Transverse colon (tissue), 4 donors: Measurements from ENCODE around the gene SIGMAR1.

Source experiments
- POLR2A ChIP-seq: fragments of 450-650 bp; IDR thresholded peaks from one replicate; pipeline ENCODE4 v1.6.1; 2016; ENCODE audit warnings: antibody characterized with exemption, mild to moderate bottlenecking, moderate library complexity
- POLR2AphosphoS5 ChIP-seq, 3 donors: sonication (generic); formaldehyde crosslinking; IDR thresholded peaks; one replicate each; pipeline ENCODE4 v1.6.1; 2016; ENCODE audit warnings: antibody characterized with exemption in 3 of 3
- TF ChIP-seq, protein P1 (sequence below), 5 experiments: fragments of 200-600 bp in 3 of 5; fragments of 450-650 bp in 2 of 5; sonication (generic) in 3 of 5; IDR thresholded peaks; 1 replicate in 2 of 5; 2 replicates in 3 of 5; pipeline ENCODE4 v1.5.1; 2016 to 2017; ENCODE audit warnings: antibody characterized with exemption in 5 of 5, inconsistent platforms in 3 of 5, mild to moderate bottlenecking in 2 of 5, moderate library complexity in 1 of 5

DNA sequence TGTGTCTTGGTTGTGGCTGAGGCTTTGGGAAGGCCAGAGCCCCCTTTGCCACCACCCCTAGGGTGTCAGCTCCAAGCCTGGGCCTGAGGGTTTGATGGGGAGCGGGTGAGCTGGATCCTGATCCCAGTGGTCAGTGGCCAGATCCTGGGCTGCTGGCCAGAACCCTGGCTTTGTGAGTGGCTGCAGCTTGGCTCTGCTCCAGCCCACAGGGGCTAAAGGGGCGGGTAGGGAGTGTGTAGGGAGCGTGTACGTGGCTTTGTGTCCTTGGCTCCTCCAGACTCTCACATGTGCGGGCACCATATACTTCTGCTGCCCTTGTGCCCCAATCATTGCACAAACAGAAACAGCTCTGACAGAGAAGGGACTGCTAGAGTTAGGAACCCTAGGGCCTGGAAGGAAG is 13.2 kb upstream of the SIGMAR1 start:
- TF ChIP-seq, protein P1, sequence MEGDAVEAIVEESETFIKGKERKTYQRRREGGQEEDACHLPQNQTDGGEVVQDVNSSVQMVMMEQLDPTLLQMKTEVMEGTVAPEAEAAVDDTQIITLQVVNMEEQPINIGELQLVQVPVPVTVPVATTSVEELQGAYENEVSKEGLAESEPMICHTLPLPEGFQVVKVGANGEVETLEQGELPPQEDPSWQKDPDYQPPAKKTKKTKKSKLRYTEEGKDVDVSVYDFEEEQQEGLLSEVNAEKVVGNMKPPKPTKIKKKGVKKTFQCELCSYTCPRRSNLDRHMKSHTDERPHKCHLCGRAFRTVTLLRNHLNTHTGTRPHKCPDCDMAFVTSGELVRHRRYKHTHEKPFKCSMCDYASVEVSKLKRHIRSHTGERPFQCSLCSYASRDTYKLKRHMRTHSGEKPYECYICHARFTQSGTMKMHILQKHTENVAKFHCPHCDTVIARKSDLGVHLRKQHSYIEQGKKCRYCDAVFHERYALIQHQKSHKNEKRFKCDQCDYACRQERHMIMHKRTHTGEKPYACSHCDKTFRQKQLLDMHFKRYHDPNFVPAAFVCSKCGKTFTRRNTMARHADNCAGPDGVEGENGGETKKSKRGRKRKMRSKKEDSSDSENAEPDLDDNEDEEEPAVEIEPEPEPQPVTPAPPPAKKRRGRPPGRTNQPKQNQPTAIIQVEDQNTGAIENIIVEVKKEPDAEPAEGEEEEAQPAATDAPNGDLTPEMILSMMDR (IDR thresholded peaks at IDR 0.05), result no peak
- no peak for TF ChIP-seq POLR2A
- no peak for TF ChIP-seq POLR2AphosphoS5 (IDR thresholded peaks at IDR 0.05)
